Ishikawa (cell line): ENCODE data around the gene DMAC2L.

Source experiments
- CEBPB ChIP-seq: IDR thresholded peaks from 2 replicates; pipeline ENCODE4 v1.6.1; 2012
- EGR1 ChIP-seq: IDR thresholded peaks from 2 replicates; pipeline ENCODE4 v1.6.1; 2012
- MAX ChIP-seq: IDR thresholded peaks from 2 replicates; pipeline ENCODE4 v1.6.1; 2012
- NFIC ChIP-seq: IDR thresholded peaks from 2 replicates; pipeline ENCODE4 v1.6.1; 2012
- TAF1 ChIP-seq: IDR thresholded peaks from 2 replicates; pipeline ENCODE4 v1.6.1; 2012; ENCODE audit warnings: low read depth, mild to moderate bottlenecking
- TCF12 ChIP-seq: IDR thresholded peaks from 2 replicates; pipeline ENCODE4 v1.6.1; 2012; ENCODE audit warnings: low read depth
- TEAD4 ChIP-seq: IDR thresholded peaks from 2 replicates; pipeline ENCODE4 v1.6.1; 2012
- YY1 ChIP-seq: IDR thresholded peaks from 2 replicates; pipeline ENCODE4 v1.6.1; 2012; ENCODE audit warnings: low read depth

- no peak for TF ChIP-seq TEAD4
- no peak for TF ChIP-seq MAX
- no peak for TF ChIP-seq NFIC
- TF ChIP-seq EGR1 = no peak
- no peak for TF ChIP-seq CEBPB
- no peak for TF ChIP-seq YY1
- TF ChIP-seq TCF12 = no peak
- TF ChIP-seq TAF1 = no peak
Measured at GRCh38 chr14:50344876-50345563, 32.9 kb downstream of the DMAC2L start.
